ENCODE results near the gene SPON1. TPM values are rescaled to one million over a fixed set of nuclear protein-coding genes. Genes with fewer than 3 reads are reported as not detected.

SPON1 gene
- total RNA-seq, 1 donor from 2014 or later = 5.0 TPM

DNA sequence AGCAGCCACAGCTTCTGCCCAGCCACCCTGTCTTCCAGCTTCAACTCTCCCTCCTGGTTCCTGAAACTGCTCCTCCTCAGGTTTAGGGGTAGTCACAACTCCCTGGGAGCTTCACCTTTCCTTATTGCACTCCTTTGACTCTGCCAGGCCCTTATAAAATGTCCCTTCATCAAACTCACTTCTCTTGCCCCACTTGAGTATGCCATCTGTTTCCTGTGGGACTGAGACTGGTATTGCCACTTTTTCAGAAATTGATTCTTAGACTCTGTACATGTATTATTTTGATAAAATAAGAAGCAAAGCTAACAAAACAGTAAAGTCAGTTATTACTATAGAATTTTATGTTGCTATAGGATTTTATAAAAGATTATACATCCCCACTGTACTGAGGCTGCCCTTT, 134.1 kb downstream of the SPON1 start:
- no peak for ATAC-seq
- intact Hi-C loops (cut with DNase I) = no loop called here
- no peak for DNase-seq (ENCODE audit: missing footprints)

DNA sequence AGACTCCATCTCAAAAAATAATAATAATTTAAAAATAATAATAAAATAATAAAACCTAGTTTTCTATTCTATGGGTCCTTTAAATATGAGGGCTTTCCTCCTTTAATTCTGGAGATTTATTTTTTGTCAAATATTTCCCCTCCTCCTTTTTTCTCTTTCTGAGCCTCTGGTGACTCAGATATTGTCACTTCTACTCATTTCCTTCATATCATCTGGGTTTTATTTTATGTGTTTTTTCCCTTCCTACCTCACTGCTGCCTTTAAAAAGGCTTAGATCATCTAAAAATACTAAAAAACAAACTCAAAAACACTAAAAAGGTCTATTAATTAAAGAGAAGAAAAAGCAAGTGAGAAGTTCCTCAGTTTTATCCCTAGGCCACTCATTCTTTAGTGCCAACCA, 138.9 kb downstream of the SPON1 start:
- ATAC-seq = no peak
- intact Hi-C loops (cut with DNase I) = no loop called here

GRCh38 chr11:14102766-14103165, 140.2 kb downstream of the SPON1 start:
- DNase-seq (ENCODE audit: missing footprints) (no peak), ATAC-seq (no peak)
- intact Hi-C loops (cut with DNase I) = no loop called here

More for the DNA sequence above, 138.9 kb downstream of the SPON1 start:
- no peak for DNase-seq (ENCODE audit: missing footprints)

GRCh38 chr11:14105446-14105845, 142.9 kb downstream of the SPON1 start:
- intact Hi-C loops (cut with DNase I) = no loop called here
- no peak for ATAC-seq
- DNase-seq (ENCODE audit: missing footprints) = no peak

DNA sequence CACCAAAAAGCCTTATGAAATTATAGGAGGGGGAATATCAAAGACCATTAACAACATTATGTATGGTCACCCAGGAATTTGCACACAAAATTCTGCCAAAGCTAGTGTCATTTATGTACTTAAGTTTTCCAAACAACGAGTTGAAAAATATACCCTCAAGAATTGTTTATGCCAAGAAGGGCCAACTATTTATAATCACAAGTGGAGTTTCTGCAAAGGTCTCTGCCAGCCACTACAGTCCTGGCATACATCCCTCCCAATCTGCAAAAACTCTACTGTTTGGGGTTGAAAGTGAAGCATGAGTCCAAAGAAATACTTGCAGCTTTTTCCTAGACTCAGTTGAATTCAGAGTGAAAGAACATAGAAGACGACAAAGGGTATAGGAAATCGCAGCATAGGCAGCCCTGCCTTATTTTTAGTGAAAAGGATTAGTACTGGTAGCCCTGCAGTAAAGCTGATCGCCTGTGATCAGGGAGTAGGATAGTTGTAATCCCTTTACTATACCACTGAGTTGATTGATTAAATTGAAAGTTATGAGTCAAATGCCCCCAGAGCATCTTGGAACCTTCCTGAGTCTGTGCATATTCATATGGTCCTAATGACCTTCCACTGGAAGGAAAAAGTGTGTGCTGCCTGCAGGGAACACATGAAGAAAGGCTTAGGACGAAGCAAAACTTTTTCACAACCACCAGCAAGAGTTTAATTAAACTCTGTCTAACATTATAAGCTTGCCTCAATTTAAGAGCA, 144.0 kb downstream of the SPON1 start:
- DNase-seq (ENCODE audit: missing footprints) (no peak), ATAC-seq (no peak)
- intact Hi-C loops (cut with DNase I) = no loop called here

- intact Hi-C loops (cut with DNase I) = no loop called here
- DNase-seq (ENCODE audit: missing footprints) = no peak
- ATAC-seq = no peak
Measured at GRCh38 chr11:14107050-14107430, 144.5 kb downstream of the SPON1 start.

GRCh38 chr11:14109742-14110141, 147.2 kb downstream of the SPON1 start:
- ATAC-seq (no peak), DNase-seq (ENCODE audit: missing footprints) (no peak)
- intact Hi-C loops (cut with DNase I) = no loop called here

- DNase-seq (ENCODE audit: missing footprints) (no peak), ATAC-seq (no peak)
- intact Hi-C loops (cut with DNase I) = no loop called here
Measured at GRCh38 chr11:14110629-14111028, 148.1 kb downstream of the SPON1 start.

DNA sequence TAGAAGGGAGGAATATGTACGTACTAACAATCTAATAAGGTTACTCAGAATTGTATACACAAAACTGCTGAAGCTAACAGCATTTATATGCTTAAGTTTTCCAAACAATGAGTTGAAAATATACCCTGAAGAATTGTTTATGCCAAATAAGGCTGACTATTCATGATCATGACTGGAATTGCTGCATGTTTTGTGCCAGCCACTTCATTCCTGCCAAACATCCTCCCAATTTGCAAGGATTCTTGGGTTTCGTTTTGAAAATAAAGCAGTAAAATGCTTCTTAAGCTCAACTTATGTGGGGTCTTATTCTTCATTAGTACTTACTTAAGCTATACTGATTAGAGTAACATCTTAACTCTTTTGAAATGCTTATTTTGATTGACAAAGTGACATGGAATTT, 149.0 kb downstream of the SPON1 start:
- intact Hi-C loops (cut with DNase I) = no loop called here
- DNase-seq (ENCODE audit: missing footprints) = no peak
- ATAC-seq = no peak

DNA sequence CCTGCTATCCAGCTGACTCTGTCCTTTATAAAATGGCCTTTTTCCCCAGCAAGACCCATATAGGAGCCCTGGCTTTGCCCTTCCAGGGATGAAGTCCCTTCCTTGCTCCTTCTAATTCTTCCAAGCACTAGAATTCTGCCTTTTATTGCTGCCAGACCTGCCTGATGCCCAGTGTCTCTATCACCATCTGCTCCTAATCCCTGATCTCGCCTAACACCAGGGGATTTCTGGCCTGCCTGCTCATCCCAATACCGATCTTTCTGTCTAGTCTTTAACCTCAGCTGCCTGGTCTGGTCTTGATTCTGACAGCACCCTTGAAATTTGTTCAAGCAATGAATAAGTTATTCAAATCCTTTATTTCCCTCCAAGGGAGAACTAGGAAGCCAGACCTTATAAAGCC, 150.2 kb downstream of the SPON1 start:
- ATAC-seq = no peak

DNA sequence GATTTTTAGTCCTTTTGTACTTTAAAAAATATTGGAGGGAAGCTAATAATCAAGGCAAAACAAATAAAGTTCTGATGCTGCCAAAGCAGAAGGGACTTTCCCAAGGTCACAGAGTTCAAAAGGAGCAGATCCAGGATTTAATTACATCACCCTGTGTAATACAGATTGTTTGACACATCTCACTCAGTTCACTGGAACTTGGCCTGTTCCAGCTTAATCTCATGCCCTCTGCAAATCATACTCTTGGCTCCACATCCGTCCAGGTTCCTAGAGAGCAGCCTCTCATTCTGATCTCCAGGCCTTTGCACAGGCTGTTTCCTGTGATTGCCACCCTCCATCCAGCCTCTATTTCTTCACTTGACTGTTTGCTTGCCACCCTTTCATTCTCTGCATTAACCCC, 151.7 kb downstream of the SPON1 start:
- ATAC-seq (peak; percentile 84), DNase-seq (ENCODE audit: missing footprints) (no peak)
- intact Hi-C loops (cut with DNase I) = no loop called here

More for the DNA sequence above, 150.2 kb downstream of the SPON1 start:
- intact Hi-C loops (cut with DNase I) = no loop called here
- DNase-seq (ENCODE audit: missing footprints) = no peak

DNA sequence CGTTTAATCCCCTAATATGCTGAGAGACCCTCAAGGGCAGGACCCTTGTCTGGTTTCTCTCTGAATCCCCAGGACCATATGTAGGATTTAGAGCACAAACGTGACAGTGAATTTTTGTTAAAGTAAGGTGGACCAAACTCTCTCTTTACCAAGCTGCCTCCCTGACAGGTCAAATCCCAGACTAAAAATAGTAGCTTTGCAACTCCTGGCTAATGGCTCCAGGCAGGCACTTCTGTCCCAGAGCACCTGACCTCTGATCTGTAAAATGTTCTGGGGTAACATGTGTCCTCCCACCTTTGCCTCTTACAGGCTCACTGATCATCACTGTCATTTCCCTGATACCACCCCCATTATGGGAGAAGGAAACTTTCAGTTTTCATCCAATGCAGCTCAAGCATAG, 152.3 kb downstream of the SPON1 start:
- ATAC-seq (peak; percentile 48), DNase-seq (ENCODE audit: missing footprints) (no peak)
- intact Hi-C loops (cut with DNase I) = no loop called here

DNA sequence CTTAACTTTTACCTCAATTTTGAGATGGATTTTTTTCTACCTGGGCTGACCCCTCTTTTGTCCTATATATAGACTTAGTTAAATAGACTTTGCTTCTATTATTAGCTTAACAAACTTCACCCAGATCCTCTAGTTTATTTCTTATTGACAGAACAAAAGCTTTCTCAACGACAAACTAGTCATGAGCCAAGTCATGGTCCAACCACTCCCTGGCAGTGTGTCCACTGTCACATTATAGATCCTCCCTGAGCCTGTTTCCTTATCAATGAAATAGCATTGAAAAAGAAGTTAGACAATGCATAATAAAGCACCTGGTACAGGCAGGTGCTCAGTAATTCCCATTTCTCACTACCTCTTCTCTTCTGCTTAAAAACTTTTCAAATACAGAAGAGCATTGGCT, 155.1 kb downstream of the SPON1 start:
- ATAC-seq (no peak), DNase-seq (ENCODE audit: missing footprints) (no peak)
- intact Hi-C loops (cut with DNase I) = no loop called here

DNA sequence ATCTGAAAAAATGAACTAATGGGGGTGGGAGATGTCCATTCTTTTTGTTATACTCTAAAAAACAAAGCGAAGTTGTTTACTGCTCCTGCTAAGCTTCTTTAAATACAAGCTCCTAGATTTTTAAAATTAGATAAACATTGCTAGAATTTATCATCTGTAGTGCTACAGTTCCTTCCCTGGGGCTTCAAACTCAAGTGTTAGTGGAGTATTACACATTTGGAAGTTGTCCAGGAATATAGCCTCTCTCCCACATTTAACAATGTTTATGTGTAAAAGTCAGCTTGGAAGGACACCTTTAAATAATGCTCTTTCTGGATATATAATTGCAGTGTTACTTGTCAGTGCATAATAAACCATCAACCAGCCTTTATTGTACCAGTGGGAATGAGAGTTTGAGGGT, 155.5 kb downstream of the SPON1 start:
- intact Hi-C loops (cut with DNase I) = no loop called here
- ATAC-seq (no peak), DNase-seq (ENCODE audit: missing footprints) (no peak)

DNA sequence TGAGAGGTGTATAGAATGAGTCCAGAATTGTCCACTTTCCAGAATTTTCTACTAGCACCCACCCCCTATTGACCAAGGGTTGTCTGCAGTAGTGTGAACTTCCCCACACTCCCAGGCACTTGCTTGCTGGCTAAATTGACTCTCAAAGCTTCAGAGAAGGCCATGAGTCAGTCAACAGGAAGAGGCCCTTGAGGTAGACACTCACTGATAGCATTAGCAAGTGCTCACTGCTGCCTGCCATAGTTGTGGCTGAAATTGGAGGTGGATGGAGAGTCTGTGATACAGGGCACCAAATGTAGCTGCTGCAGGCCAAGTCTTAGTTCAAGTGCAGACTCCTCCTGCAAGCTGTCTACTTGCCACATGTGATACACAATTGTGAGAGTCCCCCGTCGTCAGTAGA, 156.8 kb downstream of the SPON1 start:
- DNase-seq (ENCODE audit: missing footprints) (no peak), ATAC-seq (no peak)
- intact Hi-C loops (cut with DNase I) = no loop called here

DNA sequence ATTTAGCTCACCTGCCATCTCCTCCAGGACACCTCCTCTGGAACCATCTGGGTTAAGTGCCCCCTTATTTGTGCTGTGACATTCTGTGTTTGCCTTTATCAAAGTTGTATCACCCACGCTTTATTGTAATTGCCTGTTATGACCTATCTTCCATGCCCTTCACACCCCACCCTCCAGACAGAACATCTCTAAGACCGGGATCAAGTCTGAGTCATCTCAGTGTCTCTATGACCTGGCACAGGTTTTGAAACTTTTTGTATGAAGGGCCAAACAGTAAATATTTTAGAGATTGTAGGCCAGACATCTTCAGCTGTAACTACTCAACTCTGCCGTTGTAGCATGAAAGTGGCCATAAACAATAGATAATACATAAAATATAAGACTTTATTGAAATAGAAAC, 161.8 kb downstream of the SPON1 start:
- intact Hi-C loops (cut with DNase I) = no loop called here
- ATAC-seq (no peak), DNase-seq (ENCODE audit: missing footprints) (no peak)

DNA sequence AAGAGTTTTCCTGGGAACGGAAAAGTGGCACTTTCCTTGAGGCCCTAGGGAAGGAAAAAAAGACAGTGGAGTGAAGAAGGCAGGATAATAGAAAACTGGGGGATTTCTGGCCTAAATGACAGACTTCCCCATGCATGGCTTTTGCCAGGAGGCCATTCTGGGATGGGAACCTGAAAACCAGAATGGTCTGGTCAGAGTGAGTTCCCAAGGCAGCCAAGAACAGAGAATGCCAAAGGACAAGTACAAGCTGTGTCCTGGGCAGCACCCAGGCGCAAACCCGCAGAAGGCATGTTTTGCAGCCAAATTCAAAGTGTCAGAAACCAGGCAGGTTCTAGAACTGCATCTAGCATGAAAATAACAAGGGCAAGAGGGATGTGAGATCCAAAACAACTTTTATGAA, 162.4 kb downstream of the SPON1 start:
- DNase-seq (ENCODE audit: missing footprints) (no peak), ATAC-seq (no peak)
- intact Hi-C loops (cut with DNase I) = no loop called here

GRCh38 chr11:14125529-14125928, 163.0 kb downstream of the SPON1 start:
- DNase-seq (ENCODE audit: missing footprints) (no peak), ATAC-seq (no peak)
- intact Hi-C loops (cut with DNase I) = no loop called here

- ATAC-seq = no peak
- intact Hi-C loops (cut with DNase I) = no loop called here
- no peak for DNase-seq (ENCODE audit: missing footprints)
Measured at GRCh38 chr11:14127679-14128078, 165.2 kb downstream of the SPON1 start.

- ATAC-seq (no peak), DNase-seq (ENCODE audit: missing footprints) (no peak)
- intact Hi-C loops (cut with DNase I) = no loop called here
Measured at GRCh38 chr11:14132312-14132711, 169.8 kb downstream of the SPON1 start.

DNA sequence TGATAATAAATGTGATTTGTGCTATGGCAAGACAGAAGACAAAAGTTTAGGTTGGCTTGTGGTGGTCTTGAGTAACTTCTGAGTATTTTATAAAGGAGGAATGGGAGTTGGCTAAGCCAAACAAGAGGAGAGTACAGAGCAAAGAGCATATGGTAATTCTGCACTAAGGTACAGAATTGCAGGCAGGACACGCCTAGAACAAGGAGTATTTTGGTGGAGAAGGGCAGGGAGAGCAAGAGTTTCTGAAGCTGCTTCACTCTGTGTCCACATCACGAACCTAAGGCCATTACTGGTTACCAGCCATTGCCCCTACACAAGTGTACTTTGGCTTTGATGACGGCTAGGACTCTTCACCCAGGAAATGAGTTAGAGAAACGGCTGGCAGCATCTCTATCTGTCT, 170.9 kb downstream of the SPON1 start:
- intact Hi-C loops (cut with DNase I) = no loop called here
- DNase-seq (ENCODE audit: missing footprints) = no peak

More for the DNA sequence above, 170.9 kb downstream of the SPON1 start:
- no peak for ATAC-seq
